Activated CD8-positive, alpha-beta memory T cell treated with anti-CD3 and anti-CD28 coated beads for 1 hour (primary cell): Measurements from ENCODE around the gene TRIM10.
"Not testable (repeated sequence)": the region's sequence is repeated elsewhere in the genome, so short reads cannot be mapped to it uniquely, and the experiment has no call there.

Source experiments
- DNase-seq, 2 donors: peaks; one replicate each; pipeline ENCODE4 v3.0.0-alpha.2; 2020; ENCODE audit warnings: low read depth in 1 of 2; ENCODE audit errors: extremely low read depth in 1 of 2

TRIM10 gene

DNA sequence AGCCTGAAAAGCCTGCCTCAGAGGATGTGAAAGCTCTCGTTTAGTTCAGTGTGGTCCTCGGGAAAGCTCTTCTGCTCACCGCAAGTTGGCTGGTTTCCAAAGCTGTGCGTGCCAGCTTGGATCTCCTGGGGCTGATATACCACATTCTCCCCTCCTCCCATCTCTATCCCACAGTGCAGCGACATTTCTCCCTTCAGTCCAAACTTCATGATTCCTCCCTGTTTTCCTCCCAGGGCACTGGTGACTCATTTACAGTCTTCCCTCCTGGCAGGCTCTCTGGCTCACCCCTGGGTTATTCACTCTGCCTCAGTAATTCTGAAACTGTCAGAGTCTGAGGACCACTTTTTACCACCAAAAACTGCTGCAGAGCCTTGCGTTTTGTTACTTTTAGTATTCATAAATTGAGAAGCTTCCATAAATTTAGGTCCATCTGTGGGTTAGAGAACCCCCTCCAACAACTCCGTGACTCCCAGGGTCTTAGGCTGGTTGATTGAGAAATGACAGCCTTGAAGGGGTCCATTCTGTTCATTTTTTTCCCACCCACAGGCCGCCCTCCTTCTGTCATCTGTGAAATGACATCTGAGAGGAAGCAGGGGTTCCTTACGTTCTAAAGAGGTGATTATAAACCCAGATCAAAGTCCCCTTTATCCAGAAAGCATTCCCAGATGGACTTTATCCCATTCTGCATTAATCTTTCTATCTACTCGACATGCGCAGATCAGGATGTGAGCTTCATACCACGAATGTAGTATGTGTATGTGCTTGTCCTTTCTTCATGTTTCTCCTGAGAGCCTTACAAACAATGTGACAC, 6.1 kb downstream of the TRIM10 start:
- no peak for DNase-seq

GRCh38 chr6:30154061-30154460, 7.0 kb downstream of the TRIM10 start:
- DNase-seq, result no peak

GRCh38 chr6:30152910-30153610, 8.0 kb downstream of the TRIM10 start:
- DNase-seq, result no peak

DNA sequence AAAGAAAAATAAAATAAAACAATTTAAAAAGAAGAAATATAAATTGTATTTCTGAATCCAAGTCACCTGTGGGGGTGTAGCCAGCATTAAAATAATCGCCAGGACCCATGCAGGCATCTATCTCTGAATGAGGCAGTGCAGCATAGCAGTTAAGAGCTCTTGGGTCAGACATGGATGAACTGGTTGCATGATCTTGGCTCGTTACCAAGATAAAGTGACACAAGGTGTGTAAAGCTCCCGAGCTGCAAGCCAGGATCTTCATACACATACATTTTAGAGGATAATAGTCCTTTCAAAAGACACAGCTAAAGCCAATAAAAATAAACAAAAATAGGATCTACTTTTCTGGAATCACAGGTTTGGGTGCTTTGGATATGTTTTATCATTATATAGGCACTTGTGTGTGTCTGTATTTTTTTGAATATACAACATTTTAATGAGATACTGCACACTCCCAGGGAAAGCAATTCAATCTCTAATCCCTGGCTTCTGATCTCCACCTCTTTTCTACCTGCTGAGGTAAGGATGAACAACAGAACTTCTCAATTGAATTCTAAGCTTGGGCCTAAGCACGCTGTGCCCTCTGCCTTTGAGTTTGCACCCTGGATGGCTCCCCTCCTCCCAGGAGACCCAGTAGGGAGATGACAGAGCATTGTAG, 8.9 kb downstream of the TRIM10 start:
- DNase-seq, result no peak

DNA sequence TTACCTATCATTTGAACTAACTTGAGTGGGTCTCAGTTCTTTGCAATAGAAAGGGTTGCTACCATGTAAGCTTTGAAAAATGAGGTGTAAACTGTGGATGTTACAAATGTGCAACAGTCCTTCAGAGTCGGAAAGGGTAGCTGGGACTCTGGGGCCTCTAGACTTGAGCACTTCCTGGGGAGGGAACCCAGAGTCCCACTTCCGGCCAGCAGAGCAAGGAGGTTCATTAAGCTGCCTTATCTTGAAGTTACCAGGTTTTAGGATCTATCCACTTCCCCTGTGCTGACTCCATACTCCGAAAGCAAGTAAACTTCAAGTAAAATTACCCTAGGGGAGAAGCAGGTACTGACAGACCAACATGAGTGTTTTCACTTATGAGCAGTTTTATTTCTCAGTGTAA, 9.4 kb downstream of the TRIM10 start:
- DNase-seq, result no peak

DNA sequence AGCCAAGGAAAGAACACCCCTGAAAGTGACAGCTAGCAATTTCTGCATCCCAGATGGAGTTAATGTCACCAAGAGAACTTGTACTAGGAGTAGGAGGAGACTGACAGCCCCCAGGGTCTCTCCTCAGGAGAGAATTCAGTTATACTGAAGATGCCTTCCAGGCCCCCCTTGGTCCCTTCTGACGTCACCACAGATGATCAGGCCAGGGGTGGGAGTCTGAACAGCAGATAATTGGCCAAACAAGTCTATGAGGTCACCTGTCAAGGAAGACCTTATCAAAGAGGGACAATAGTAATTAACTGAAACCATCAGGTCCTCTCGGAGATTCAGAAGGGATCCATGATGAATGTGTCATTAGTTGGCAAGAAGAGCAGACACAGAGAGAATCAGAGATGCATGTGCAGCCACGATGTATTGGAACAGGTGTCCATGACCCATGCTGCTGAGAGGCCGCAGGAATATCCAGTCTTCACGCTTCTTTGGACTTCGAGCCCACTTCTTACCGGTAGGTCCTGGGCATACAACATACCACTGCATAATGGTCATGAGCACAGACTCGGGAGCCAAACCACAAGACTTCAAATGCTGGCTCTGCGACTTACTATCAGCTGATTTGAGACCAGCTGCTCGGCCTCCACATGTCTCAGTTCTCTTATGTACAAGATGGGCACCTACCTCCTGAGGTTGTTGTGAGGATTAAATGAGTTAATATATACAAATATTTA, 10.2 kb downstream of the TRIM10 start:
- no peak for DNase-seq

GRCh38 chr6:30149858-30150550, 11.0 kb downstream of the TRIM10 start:
- DNase-seq, result no peak

DNA sequence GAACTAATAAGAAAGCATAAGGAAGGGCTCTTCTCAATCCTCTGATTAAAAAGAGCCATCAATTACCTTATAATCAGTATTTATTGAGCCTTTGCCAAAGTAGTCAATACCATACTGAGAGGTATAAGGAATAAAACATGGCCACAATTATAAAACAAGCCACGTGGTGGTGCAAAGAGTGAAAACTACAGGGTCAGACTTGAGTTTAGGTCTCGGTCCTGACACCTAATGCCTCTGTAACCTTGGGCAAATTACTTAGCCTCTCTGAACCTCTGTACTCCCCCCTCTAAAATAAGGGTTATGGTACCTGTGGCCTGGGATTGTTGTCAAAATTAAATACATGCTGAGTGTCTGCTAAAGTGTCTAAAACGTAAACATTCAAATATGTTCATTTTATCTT, 11.8 kb downstream of the TRIM10 start:
- no peak for DNase-seq

DNA sequence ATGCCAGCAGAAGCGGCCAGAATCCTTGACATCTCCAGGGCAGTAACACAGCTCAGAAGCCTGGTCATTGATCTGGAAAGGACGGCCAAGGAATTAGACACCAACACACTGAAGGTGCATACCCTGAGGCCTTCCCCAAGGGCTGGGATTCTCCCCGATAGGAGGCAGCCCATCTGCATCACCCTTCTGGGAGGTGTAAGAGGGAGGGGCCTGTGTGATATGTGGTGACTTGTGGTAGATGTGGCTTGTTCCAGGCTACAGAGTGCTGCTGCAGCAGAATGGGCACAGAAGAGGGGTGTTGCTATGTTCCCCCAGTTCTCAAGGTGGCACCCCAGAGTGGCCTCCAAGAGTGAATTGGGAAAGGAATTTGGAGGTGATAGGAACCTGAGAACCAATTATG, 13.9 kb downstream of the TRIM10 start:
- no peak for DNase-seq

- DNase-seq, result no peak
Measured at GRCh38 chr6:30145818-30146217, 15.2 kb downstream of the TRIM10 start.

GRCh38 chr6:30144811-30145210, 16.2 kb downstream of the TRIM10 start:
- DNase-seq, result no peak

DNA sequence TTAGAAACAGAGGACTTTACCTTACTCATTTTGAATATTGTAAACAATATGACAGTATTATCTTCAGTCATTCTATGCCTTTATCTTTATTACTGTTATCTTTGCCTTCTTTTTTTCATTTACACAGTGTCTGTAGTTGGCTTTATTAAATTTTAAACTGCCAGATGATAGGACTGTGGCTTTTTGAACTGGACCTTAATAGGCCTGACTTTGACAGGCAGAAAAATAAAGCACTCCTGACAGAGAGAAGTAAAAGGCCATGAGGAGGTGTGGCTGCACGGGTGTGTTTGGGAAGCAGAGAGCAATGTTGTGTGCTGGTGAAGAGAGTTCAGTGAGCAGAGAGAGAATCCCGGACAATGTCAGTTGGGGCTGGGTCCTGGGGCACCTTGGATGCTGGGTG, 17.2 kb downstream of the TRIM10 start:
- no peak for DNase-seq

DNA sequence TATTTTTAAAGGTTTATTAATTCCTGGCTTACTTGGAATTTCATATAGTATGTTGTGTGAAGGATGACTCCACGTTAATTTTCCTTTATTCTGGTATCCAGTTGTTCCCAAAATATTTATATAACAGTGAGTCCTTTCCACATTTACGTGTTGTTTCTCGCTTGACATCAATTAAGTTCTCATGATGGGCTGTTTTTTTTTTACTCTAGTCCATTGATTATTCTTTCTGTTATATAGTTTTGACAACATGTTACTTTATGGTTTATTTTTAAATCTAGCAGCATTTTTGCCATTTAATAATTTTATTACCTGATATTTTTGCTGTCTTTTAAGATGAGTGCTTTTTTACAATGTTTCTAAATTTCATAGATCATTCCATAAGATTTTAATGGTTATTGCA, 18.3 kb downstream of the TRIM10 start:
- DNase-seq, result no peak

GRCh38 chr6:30140240-30140639, 20.8 kb downstream of the TRIM10 start:
- DNase-seq, result not testable (repeated sequence)

GRCh38 chr6:30136570-30137286, 24.3 kb downstream of the TRIM10 start:
- no peak for DNase-seq

DNA sequence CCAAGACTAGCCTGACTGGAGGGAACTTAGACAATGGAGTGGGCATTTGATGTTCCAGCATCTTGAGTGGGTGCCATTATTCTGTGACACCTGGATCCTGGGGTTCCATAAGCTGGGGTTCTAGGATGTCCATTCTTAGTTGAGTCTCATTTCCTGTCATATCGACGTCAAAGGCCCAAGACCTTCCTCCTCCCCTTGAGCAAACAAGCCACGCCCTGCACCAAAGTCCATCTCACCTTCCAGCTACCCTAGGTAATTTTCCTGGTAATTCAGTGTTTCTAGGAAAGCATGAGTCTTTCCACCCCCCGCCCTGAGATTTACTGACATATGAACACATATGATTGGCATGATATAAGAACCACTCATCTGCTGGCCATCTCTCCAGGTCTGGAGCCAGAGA, 25.3 kb downstream of the TRIM10 start, which contains the start of gene TRIM40:
TSS of gene TRIM40 (plus strand) at position 384 of the 400 bp plus-strand sequence. CDS start 897 bp downstream, outside the sequence.
- DNase-seq, result no peak

- no peak for DNase-seq
Measured at GRCh38 chr6:30135147-30135546, 25.9 kb downstream of the TRIM10 start.

- no peak for DNase-seq
Measured at GRCh38 chr6:30131947-30132497, 29.0 kb downstream of the TRIM10 start.
